Measurements from ENCODE around the gene OTOA.
A peak's percentile ranks its signal among the peaks of the same experiment; 100 is the strongest.
"Not testable (repeated sequence)": the region's sequence is repeated elsewhere in the genome, so short reads cannot be mapped to it uniquely, and the experiment has no call there.

Gene OTOA

GRCh38 chr16:21630866-21631265, 32.9 kb upstream of the OTOA start:
- H3K4me3 Mint-ChIP-seq; H3K27me3 Mint-ChIP-seq; H3K9me3 Mint-ChIP-seq; H3K27ac Mint-ChIP-seq (ENCODE audit: low read depth); ATAC-seq (replicated peaks; ENCODE audit: extremely low read depth, poor library complexity, severe bottlenecking); DNase-seq (ENCODE audit: low spot score in 2 of 2): not testable (repeated sequence)
- peaks cover 13% of the 10 kb centered on the region for H3K4me1 Mint-ChIP-seq
- H3K36me3 Mint-ChIP-seq (ENCODE audit: insufficient read depth): peaks cover 21% of the 10 kb centered on the region

GRCh38 chr16:21631376-21631775, 32.4 kb upstream of the OTOA start:
- H3K4me1 Mint-ChIP-seq: peaks cover 14% of the 10 kb centered on the region
- not testable (repeated sequence) for H3K27me3 Mint-ChIP-seq; H3K4me3 Mint-ChIP-seq; ATAC-seq (replicated peaks; ENCODE audit: extremely low read depth, poor library complexity, severe bottlenecking); DNase-seq (ENCODE audit: low spot score in 2 of 2); H3K9me3 Mint-ChIP-seq; H3K27ac Mint-ChIP-seq (ENCODE audit: low read depth)
- peaks cover 21% of the 10 kb centered on the region for H3K36me3 Mint-ChIP-seq (ENCODE audit: insufficient read depth)

- H3K27me3 Mint-ChIP-seq; DNase-seq (ENCODE audit: low spot score in 2 of 2); H3K4me3 Mint-ChIP-seq; H3K9me3 Mint-ChIP-seq; H3K4me1 Mint-ChIP-seq; ATAC-seq (replicated peaks; ENCODE audit: extremely low read depth, poor library complexity, severe bottlenecking): not testable (repeated sequence)
- Mint-ChIP-seq H3K36me3 (ENCODE audit: insufficient read depth) (peaks cover 15% of the 10 kb centered on the region), H3K27ac (ENCODE audit: low read depth) (peak overlapping the region; percentile 9)
Measured at GRCh38 chr16:21631951-21632575, 31.7 kb upstream of the OTOA start.

- no peaks in the 10 kb centered on the region for H3K27me3 Mint-ChIP-seq
- peak overlapping the region; percentile 15 for H3K27ac Mint-ChIP-seq (ENCODE audit: low read depth)
- no peaks in the 10 kb centered on the region for H3K9me3 Mint-ChIP-seq
- ATAC-seq (replicated peaks; ENCODE audit: extremely low read depth, poor library complexity, severe bottlenecking) (no peak), DNase-seq (ENCODE audit: low spot score in 2 of 2) (no peak)
- H3K36me3 Mint-ChIP-seq (ENCODE audit: insufficient read depth): peaks cover 1% of the 10 kb centered on the region
- no peak overlapping the region for H3K4me3 Mint-ChIP-seq
- H3K4me1 Mint-ChIP-seq: peaks cover 20% of the 10 kb centered on the region
Measured at GRCh38 chr16:21634216-21634615, 29.6 kb upstream of the OTOA start.

GRCh38 chr16:21635694-21636093, 28.1 kb upstream of the OTOA start:
- not testable (repeated sequence) for H3K27ac Mint-ChIP-seq (ENCODE audit: low read depth)

GRCh38 chr16:21637032-21637968, 26.5 kb upstream of the OTOA start:
- DNase-seq (ENCODE audit: low spot score in 2 of 2) (no peak), ATAC-seq (replicated peaks; ENCODE audit: extremely low read depth, poor library complexity, severe bottlenecking) (no peak)
- H3K36me3 Mint-ChIP-seq (ENCODE audit: insufficient read depth): peaks cover 1% of the 10 kb centered on the region
- no peaks in the 10 kb centered on the region for H3K27me3 Mint-ChIP-seq
- H3K4me1 Mint-ChIP-seq: peaks cover 24% of the 10 kb centered on the region
- peak overlapping the region; percentile 20 for H3K27ac Mint-ChIP-seq (ENCODE audit: low read depth)
- no peaks in the 10 kb centered on the region for H3K9me3 Mint-ChIP-seq
- no peak overlapping the region for H3K4me3 Mint-ChIP-seq

More at GRCh38 chr16:21635694-21636093, 28.1 kb upstream of the OTOA start:
- not testable (repeated sequence) for DNase-seq (ENCODE audit: low spot score in 2 of 2); H3K9me3 Mint-ChIP-seq; ATAC-seq (replicated peaks; ENCODE audit: extremely low read depth, poor library complexity, severe bottlenecking); H3K4me3 Mint-ChIP-seq; H3K36me3 Mint-ChIP-seq (ENCODE audit: insufficient read depth); H3K27me3 Mint-ChIP-seq
- H3K4me1 Mint-ChIP-seq: peaks cover 21% of the 10 kb centered on the region

GRCh38 chr16:21638573-21638975, 25.2 kb upstream of the OTOA start:
- H3K9me3 Mint-ChIP-seq: no peaks in the 10 kb centered on the region
- no peaks in the 10 kb centered on the region for H3K27me3 Mint-ChIP-seq
- H3K36me3 Mint-ChIP-seq (ENCODE audit: insufficient read depth): peaks cover 2% of the 10 kb centered on the region
- peak overlapping the region; percentile 0 for H3K4me3 Mint-ChIP-seq
- no peak for DNase-seq (ENCODE audit: low spot score in 2 of 2)
- H3K4me1 Mint-ChIP-seq: peaks cover 25% of the 10 kb centered on the region
- H3K27ac Mint-ChIP-seq (ENCODE audit: low read depth): peak overlapping the region; percentile 20
- ATAC-seq (replicated peaks; ENCODE audit: extremely low read depth, poor library complexity, severe bottlenecking): peak; percentile 55

GRCh38 chr16:21639493-21639892, 24.3 kb upstream of the OTOA start:
- Mint-ChIP-seq H3K4me3 (no peak overlapping the region), H3K27ac (ENCODE audit: low read depth) (no peak overlapping the region), H3K36me3 (ENCODE audit: insufficient read depth) (peaks cover 4% of the 10 kb centered on the region), H3K4me1 (peaks cover 34% of the 10 kb centered on the region), H3K27me3 (no peaks in the 10 kb centered on the region), H3K9me3 (no peaks in the 10 kb centered on the region)
- DNase-seq (ENCODE audit: low spot score in 2 of 2): no peak
- no peak for ATAC-seq (replicated peaks; ENCODE audit: extremely low read depth, poor library complexity, severe bottlenecking)

- H3K9me3 Mint-ChIP-seq: no peaks in the 10 kb centered on the region
- H3K27me3 Mint-ChIP-seq: no peaks in the 10 kb centered on the region
- H3K36me3 Mint-ChIP-seq (ENCODE audit: insufficient read depth): peaks cover 8% of the 10 kb centered on the region
- peaks cover 42% of the 10 kb centered on the region for H3K4me1 Mint-ChIP-seq
- DNase-seq (ENCODE audit: low spot score in 2 of 2) (no peak), ATAC-seq (replicated peaks; ENCODE audit: extremely low read depth, poor library complexity, severe bottlenecking) (no peak)
- no peak overlapping the region for H3K27ac Mint-ChIP-seq (ENCODE audit: low read depth)
- H3K4me3 Mint-ChIP-seq: no peak overlapping the region
Measured at GRCh38 chr16:21641916-21642315, 21.9 kb upstream of the OTOA start.

- Mint-ChIP-seq H3K36me3 (ENCODE audit: insufficient read depth) (peaks cover 10% of the 10 kb centered on the region), H3K9me3 (no peaks in the 10 kb centered on the region), H3K4me3 (no peak overlapping the region), H3K27me3 (no peaks in the 10 kb centered on the region), H3K27ac (ENCODE audit: low read depth) (no peak overlapping the region), H3K4me1 (peaks cover 46% of the 10 kb centered on the region)
- no peak for DNase-seq (ENCODE audit: low spot score in 2 of 2)
- ATAC-seq (replicated peaks; ENCODE audit: extremely low read depth, poor library complexity, severe bottlenecking): no peak
Measured at GRCh38 chr16:21642861-21643260, 20.9 kb upstream of the OTOA start.

- ATAC-seq (replicated peaks; ENCODE audit: extremely low read depth, poor library complexity, severe bottlenecking) (no peak), DNase-seq (ENCODE audit: low spot score in 2 of 2) (no peak)
- Mint-ChIP-seq H3K4me1 (peaks cover 46% of the 10 kb centered on the region), H3K27me3 (no peaks in the 10 kb centered on the region), H3K9me3 (no peaks in the 10 kb centered on the region), H3K27ac (ENCODE audit: low read depth) (peak overlapping the region; percentile 88), H3K4me3 (no peak overlapping the region), H3K36me3 (ENCODE audit: insufficient read depth) (peaks cover 10% of the 10 kb centered on the region)
Measured at GRCh38 chr16:21643785-21644184, 20.0 kb upstream of the OTOA start.

GRCh38 chr16:21644674-21645073, 19.1 kb upstream of the OTOA start:
- DNase-seq (ENCODE audit: low spot score in 2 of 2): no peak
- Mint-ChIP-seq H3K27ac (ENCODE audit: low read depth) (peak overlapping the region; percentile 88), H3K4me3 (peak overlapping the region; percentile 71), H3K27me3 (no peaks in the 10 kb centered on the region), H3K4me1 (peaks cover 49% of the 10 kb centered on the region), H3K9me3 (no peaks in the 10 kb centered on the region), H3K36me3 (ENCODE audit: insufficient read depth) (peaks cover 13% of the 10 kb centered on the region)
- ATAC-seq (replicated peaks; ENCODE audit: extremely low read depth, poor library complexity, severe bottlenecking): no peak

- Mint-ChIP-seq H3K4me1 (peaks cover 49% of the 10 kb centered on the region), H3K9me3 (no peaks in the 10 kb centered on the region), H3K36me3 (ENCODE audit: insufficient read depth) (peaks cover 13% of the 10 kb centered on the region), H3K27me3 (no peaks in the 10 kb centered on the region), H3K4me3 (peak overlapping the region; percentile 71), H3K27ac (ENCODE audit: low read depth) (peak overlapping the region; percentile 88)
- peak in 1 of 2 donors; percentile 18 for DNase-seq (ENCODE audit: low spot score in 2 of 2)
- peak; percentile 69 for ATAC-seq (replicated peaks; ENCODE audit: extremely low read depth, poor library complexity, severe bottlenecking)
Measured at GRCh38 chr16:21645261-21645721, 18.5 kb upstream of the OTOA start.

Data from central memory CD8-positive, alpha-beta T cell (primary cell).